Activated CD4-positive, alpha-beta T cell treated with anti-CD3 and anti-CD28 coated beads for 48 hours (primary cell): ENCODE measurements around the gene ARHGAP23.
"Not testable (repeated sequence)": the region's sequence is repeated elsewhere in the genome, so short reads cannot be mapped to it uniquely, and the experiment has no call there.

Source experiments
- DNase-seq: peaks from one replicate; pipeline ENCODE4 v3.0.0-alpha.2; 2020

Gene ARHGAP23

GRCh38 chr17:38494152-38494551, 65.9 kb downstream of the ARHGAP23 start:
- DNase-seq, result not testable (repeated sequence)

GRCh38 chr17:38497656-38498055, 69.4 kb downstream of the ARHGAP23 start:
- DNase-seq, result not testable (repeated sequence)

GRCh38 chr17:38498353-38498752, 70.1 kb downstream of the ARHGAP23 start:
- no peak for DNase-seq

- not testable (repeated sequence) for DNase-seq
Measured at GRCh38 chr17:38499230-38499629, 71.0 kb downstream of the ARHGAP23 start.

- DNase-seq, result not testable (repeated sequence)
Measured at GRCh38 chr17:38501718-38502117, 73.5 kb downstream of the ARHGAP23 start.

GRCh38 chr17:38503286-38503913, 75.1 kb downstream of the ARHGAP23 start:
- DNase-seq, result not testable (repeated sequence)

GRCh38 chr17:38504216-38504615, 76.0 kb downstream of the ARHGAP23 start:
- no peak for DNase-seq

- no peak for DNase-seq
Measured at GRCh38 chr17:38507436-38507835, 79.2 kb downstream of the ARHGAP23 start.

- no peak for DNase-seq
Measured at GRCh38 chr17:38507921-38508569, 79.8 kb downstream of the ARHGAP23 start.

GRCh38 chr17:38508570-38508950, 80.3 kb downstream of the ARHGAP23 start:
- DNase-seq, result no peak

GRCh38 chr17:38508954-38509771, 80.9 kb downstream of the ARHGAP23 start:
- DNase-seq, result peak; percentile 90

GRCh38 chr17:38509772-38510420, 81.6 kb downstream of the ARHGAP23 start:
- no peak for DNase-seq

- no peak for DNase-seq
Measured at GRCh38 chr17:38510421-38511149, 82.3 kb downstream of the ARHGAP23 start.

GRCh38 chr17:38511150-38512108, 83.2 kb downstream of the ARHGAP23 start:
- DNase-seq, result no peak

GRCh38 chr17:38512473-38513058, 84.3 kb downstream of the ARHGAP23 start:
- DNase-seq, result no peak

- not testable (repeated sequence) for DNase-seq
Measured at GRCh38 chr17:38526526-38526925, 98.3 kb downstream of the ARHGAP23 start.

GRCh38 chr17:38528141-38528540, 99.9 kb downstream of the ARHGAP23 start:
- DNase-seq, result not testable (repeated sequence)

- not testable (repeated sequence) for DNase-seq
Measured at GRCh38 chr17:38530856-38531255, 102.6 kb downstream of the ARHGAP23 start.

- not testable (repeated sequence) for DNase-seq
Measured at GRCh38 chr17:38531761-38532160, 103.5 kb downstream of the ARHGAP23 start.

GRCh38 chr17:38532451-38532850, 104.2 kb downstream of the ARHGAP23 start:
- DNase-seq, result no peak

GRCh38 chr17:38533241-38533640, 105.0 kb downstream of the ARHGAP23 start:
- DNase-seq, result no peak
